H9 (cell line): Measurements from ENCODE around the gene BLTP3A. TPM values are rescaled to one million over a fixed set of nuclear protein-coding genes. Genes with fewer than 3 reads are reported as not detected.

Experiments
- DNase-seq: peaks from one replicate; pipeline ENCODE4 v3.0.0-alpha.2; 2017
- H2AFZ ChIP-seq: one replicate; pipeline ENCODE4 v1.6.1; 2013; ENCODE audit warnings: mild to moderate bottlenecking, low read length, control low read depth, moderate library complexity
- H2AK5ac ChIP-seq: 2 replicates; pipeline ENCODE4 v1.6.1; 2013; ENCODE audit warnings: low read length, control low read depth, mixed read lengths; ENCODE audit not compliant: insufficient read length
- H2BK120ac ChIP-seq: one replicate; pipeline ENCODE4 v1.6.1; 2013; ENCODE audit warnings: low read depth, mild to moderate bottlenecking, low read length, control low read depth, inconsistent platforms; ENCODE audit not compliant: poor library complexity, severe bottlenecking
- H2BK12ac ChIP-seq: 2 replicates; pipeline ENCODE4 v1.6.1; 2013; ENCODE audit warnings: low read length, control low read depth, mixed read lengths, low read depth; ENCODE audit not compliant: insufficient read length
- H2BK15ac ChIP-seq: 2 replicates; pipeline ENCODE4 v1.6.1; 2013; ENCODE audit warnings: low read depth, low read length, control low read depth
- H2BK20ac ChIP-seq: one replicate; pipeline ENCODE4 v1.6.1; 2013; ENCODE audit warnings: low read depth, mild to moderate bottlenecking, low read length, control low read depth, inconsistent platforms; ENCODE audit not compliant: poor library complexity, severe bottlenecking
- H2BK5ac ChIP-seq: 2 replicates; pipeline ENCODE4 v1.6.1; 2013; ENCODE audit warnings: low read length, control low read depth, mixed read lengths; ENCODE audit not compliant: insufficient read length
- H3K14ac ChIP-seq: 2 replicates; pipeline ENCODE4 v1.6.1; 2013; ENCODE audit warnings: low read length, control low read depth; ENCODE audit not compliant: insufficient read depth
- H3K18ac ChIP-seq: 2 replicates; pipeline ENCODE4 v1.6.1; 2013; ENCODE audit warnings: low read depth, mild to moderate bottlenecking, mixed read lengths, low read length, control low read depth; ENCODE audit not compliant: insufficient read length
- H3K23ac ChIP-seq: 2 replicates; pipeline ENCODE4 v1.6.1; 2013; ENCODE audit warnings: low read length, control low read depth, mixed read lengths, low read depth; ENCODE audit not compliant: insufficient read length
- H3K23me2 ChIP-seq: 2 replicates; pipeline ENCODE4 v1.6.1; 2013; ENCODE audit warnings: low read depth, mild to moderate bottlenecking, mixed read lengths, low read length, control low read depth; ENCODE audit not compliant: insufficient read length, poor library complexity, severe bottlenecking
- H3K27ac ChIP-seq: 2 replicates; pipeline ENCODE4 v1.5.1; 2013; ENCODE audit warnings: low read length, control low read depth, mixed read lengths, low read depth; ENCODE audit not compliant: insufficient read length
- H3K27me3 ChIP-seq: 2 replicates; pipeline ENCODE4 v1.6.1; 2013; ENCODE audit warnings: low read length, control low read depth, inconsistent platforms; ENCODE audit not compliant: insufficient read depth
- H3K4ac ChIP-seq: 2 replicates; pipeline ENCODE4 v1.6.1; 2013; ENCODE audit warnings: low read depth, mild to moderate bottlenecking, control low read depth, inconsistent platforms, low read length, moderate library complexity
- H3K4me1 ChIP-seq: 2 replicates; pipeline ENCODE4 v1.6.1; 2013; ENCODE audit warnings: low read length, control low read depth, inconsistent platforms; ENCODE audit not compliant: insufficient read depth
- H3K4me2 ChIP-seq: 2 replicates; pipeline ENCODE4 v1.6.1; 2013; ENCODE audit warnings: low read length, control low read depth, mixed read lengths; ENCODE audit not compliant: insufficient read length, insufficient read depth
- H3K56ac ChIP-seq: 2 replicates; pipeline ENCODE4 v1.6.1; 2013; ENCODE audit warnings: low read depth, mild to moderate bottlenecking, mixed read lengths, low read length, control low read depth; ENCODE audit not compliant: insufficient read length
- H3K79me1 ChIP-seq: 2 replicates; pipeline ENCODE4 v1.6.1; 2013; ENCODE audit warnings: low read depth, mild to moderate bottlenecking, moderate library complexity, low read length, control low read depth, inconsistent platforms; ENCODE audit not compliant: insufficient read depth, poor library complexity, severe bottlenecking
- H3K79me2 ChIP-seq: 2 replicates; pipeline ENCODE4 v1.6.1; 2013; ENCODE audit warnings: low read length, control low read depth, inconsistent platforms; ENCODE audit not compliant: insufficient read depth
- H3K9ac ChIP-seq: 2 replicates; pipeline ENCODE4 v1.6.1; 2013; ENCODE audit warnings: low read length, control low read depth, mixed read lengths; ENCODE audit not compliant: insufficient read length; ENCODE audit errors: extremely low read depth
- H3K9me3 ChIP-seq: one replicate; pipeline ENCODE4 v1.6.1; 2013; ENCODE audit warnings: low read depth, low read length, inconsistent platforms; ENCODE audit not compliant: control insufficient read depth
- H3T11ph ChIP-seq: one replicate; pipeline ENCODE4 v1.6.1; 2013; ENCODE audit warnings: mild to moderate bottlenecking, low read length, control low read depth, inconsistent platforms
- H4K20me1 ChIP-seq: one replicate; pipeline ENCODE4 v1.6.1; 2013; ENCODE audit not compliant: control insufficient read depth, insufficient read length, insufficient read depth
- H4K5ac ChIP-seq: 2 replicates; pipeline ENCODE4 v1.6.1; 2013; ENCODE audit warnings: low read depth, mild to moderate bottlenecking, mixed read lengths, low read length, control low read depth; ENCODE audit not compliant: insufficient read length
- H4K8ac ChIP-seq: replicated peaks from 2 replicates; pipeline ENCODE4 v1.6.1; 2013; ENCODE audit warnings: low read length, control low read depth, mixed read lengths, low read depth; ENCODE audit not compliant: insufficient read length
- H4K91ac ChIP-seq: 2 replicates; pipeline ENCODE4 v1.6.1; 2013; ENCODE audit warnings: low read depth, mild to moderate bottlenecking, moderate library complexity, mixed read lengths, low read length, control low read depth; ENCODE audit not compliant: insufficient read length
- H3K27ac Mint-ChIP-seq, 3 experiments: 2 replicates in 2 of 3; 3 replicates in 1 of 3; pipeline ENCODE4 v1.8.0; 2020 to 2021; ENCODE audit warnings: mixed read lengths in 3 of 3, mild to moderate bottlenecking in 1 of 3, moderate library complexity in 1 of 3
- H3K27me3 Mint-ChIP-seq: 2 replicates; pipeline ENCODE4 v1.8.0; 2021; ENCODE audit warnings: low read depth, mild to moderate bottlenecking, moderate library complexity, mixed read lengths
- H3K36me3 Mint-ChIP-seq, 3 experiments: 2 replicates in 2 of 3; 3 replicates in 1 of 3; pipeline ENCODE4 v1.8.0; 2020 to 2021; ENCODE audit warnings: low read depth in 3 of 3, mixed read lengths in 3 of 3; ENCODE audit not compliant: insufficient read depth in 1 of 3
- H3K4me1 Mint-ChIP-seq, 2 experiments: 2 replicates each; pipeline ENCODE4 v1.8.0; 2020; ENCODE audit warnings: mixed read lengths in 2 of 2
- H3K4me3 Mint-ChIP-seq, 2 experiments: 2 replicates in 1 of 2; 3 replicates in 1 of 2; pipeline ENCODE4 v1.8.0; 2020 to 2021; ENCODE audit warnings: mild to moderate bottlenecking in 2 of 2, mixed read lengths in 2 of 2, moderate library complexity in 1 of 2
- H3K9me3 Mint-ChIP-seq, 2 experiments: 2 replicates in 1 of 2; 3 replicates in 1 of 2; pipeline ENCODE4 v1.8.0; 2020; ENCODE audit warnings: mild to moderate bottlenecking in 2 of 2, mixed read lengths in 2 of 2, moderate library complexity in 1 of 2
- WGBS: extraction: QIAGEN DNeasy Blood & Tissue Kit; methylation state at CpG from one replicate; pipeline ENCODE4 v1.1.7; 2013; ENCODE audit warnings: missing lambda C conversion rate, low lambda C conversion rate, mixed read lengths; ENCODE audit not compliant: insufficient read length; ENCODE audit errors: extremely low coverage; 5-methylcytosine and 5-hydroxymethylcytosine counted together
- total RNA-seq: library from RNA; stranded (reverse); gene quantifications from 2 replicates; pipeline ENCODE4 v1.2.1, GENCODE V29; 2021
- TF ChIP-seq, protein P1 (sequence below): fragments of 200-600 bp; sonication (generic); conservative IDR thresholded peaks from 3 replicates; pipeline ENCODE4 v1.8.0; 2021; ENCODE audit warnings: antibody characterized with exemption, mild to moderate bottlenecking

Gene BLTP3A
- total RNA-seq, 1 experiment from 2014 or later, result 17.8 TPM

DNA sequence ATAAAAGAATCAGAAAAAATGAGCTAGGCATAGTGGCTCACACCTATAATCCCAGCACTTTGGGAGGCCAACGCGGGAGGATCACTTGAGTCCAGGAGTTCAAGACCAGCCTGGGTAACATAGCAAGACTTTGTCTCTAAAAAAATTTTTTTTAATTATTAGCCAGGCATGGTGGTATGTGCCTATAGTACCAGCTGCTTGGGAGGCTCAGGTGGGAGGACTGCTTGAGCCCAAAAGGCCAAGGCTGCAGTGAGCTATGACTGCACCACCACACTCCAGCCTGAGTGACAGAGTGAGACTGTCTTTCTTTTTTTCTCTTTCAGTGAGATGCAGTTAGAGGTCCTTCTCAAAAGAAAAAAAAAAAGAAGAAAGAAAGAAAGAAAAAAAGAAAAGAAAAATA, 43.1 kb upstream of the BLTP3A start:
- H3K23me2 ChIP-seq, result no peaks in the 10 kb centered on the region

More for the DNA sequence above, 43.1 kb upstream of the BLTP3A start:
- no peak overlapping the region for H2AFZ ChIP-seq
- no peak overlapping the region for H2BK15ac ChIP-seq
- H3K27ac ChIP-seq, result no peak overlapping the region
- H4K91ac ChIP-seq, result no peak overlapping the region
- H3K14ac ChIP-seq, result no peak overlapping the region
- no peak overlapping the region for H3K9ac ChIP-seq
- DNase-seq, result no peak
- H3K79me1 ChIP-seq, result no peaks in the 10 kb centered on the region
- H3K23ac ChIP-seq, result no peak overlapping the region
- no peaks in the 10 kb centered on the region for H4K20me1 ChIP-seq
- no peak overlapping the region for H4K5ac ChIP-seq
- H2AK5ac ChIP-seq, result no peak overlapping the region
- no peak overlapping the region for H3K4ac ChIP-seq
- no peak overlapping the region for H3K4me3 Mint-ChIP-seq
- H3K9me3 ChIP-seq, result no peaks in the 10 kb centered on the region
- H3K4me1 ChIP-seq, result no peaks in the 10 kb centered on the region
- H3K27me3 ChIP-seq, result no peaks in the 10 kb centered on the region
- no peak overlapping the region for H3K4me2 ChIP-seq
- no peak overlapping the region for H2BK5ac ChIP-seq
- no peaks in the 10 kb centered on the region for H3K9me3 Mint-ChIP-seq
- no peak overlapping the region for H3K56ac ChIP-seq
- H2BK12ac ChIP-seq, result no peak overlapping the region
- no peak overlapping the region for H3K27ac Mint-ChIP-seq
- H3K18ac ChIP-seq, result no peak overlapping the region
- no peak overlapping the region for H3T11ph ChIP-seq
- no peak overlapping the region for H4K8ac ChIP-seq
- TF ChIP-seq, protein P1, sequence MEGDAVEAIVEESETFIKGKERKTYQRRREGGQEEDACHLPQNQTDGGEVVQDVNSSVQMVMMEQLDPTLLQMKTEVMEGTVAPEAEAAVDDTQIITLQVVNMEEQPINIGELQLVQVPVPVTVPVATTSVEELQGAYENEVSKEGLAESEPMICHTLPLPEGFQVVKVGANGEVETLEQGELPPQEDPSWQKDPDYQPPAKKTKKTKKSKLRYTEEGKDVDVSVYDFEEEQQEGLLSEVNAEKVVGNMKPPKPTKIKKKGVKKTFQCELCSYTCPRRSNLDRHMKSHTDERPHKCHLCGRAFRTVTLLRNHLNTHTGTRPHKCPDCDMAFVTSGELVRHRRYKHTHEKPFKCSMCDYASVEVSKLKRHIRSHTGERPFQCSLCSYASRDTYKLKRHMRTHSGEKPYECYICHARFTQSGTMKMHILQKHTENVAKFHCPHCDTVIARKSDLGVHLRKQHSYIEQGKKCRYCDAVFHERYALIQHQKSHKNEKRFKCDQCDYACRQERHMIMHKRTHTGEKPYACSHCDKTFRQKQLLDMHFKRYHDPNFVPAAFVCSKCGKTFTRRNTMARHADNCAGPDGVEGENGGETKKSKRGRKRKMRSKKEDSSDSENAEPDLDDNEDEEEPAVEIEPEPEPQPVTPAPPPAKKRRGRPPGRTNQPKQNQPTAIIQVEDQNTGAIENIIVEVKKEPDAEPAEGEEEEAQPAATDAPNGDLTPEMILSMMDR, result no peak
- H2BK20ac ChIP-seq, result no peak overlapping the region
- no peaks in the 10 kb centered on the region; the same call in 1 of the 2 replicates for H3K27me3 Mint-ChIP-seq
- peaks cover 5% of the 10 kb centered on the region in 2 experiments; a peak in 2 of 4 replicates for H3K4me1 Mint-ChIP-seq
- no CpG with 5 or more reads among the region's 2 CpGs for WGBS
- no peak overlapping the region for H2BK120ac ChIP-seq
- H3K79me2 ChIP-seq, result no peaks in the 10 kb centered on the region
- H3K36me3 Mint-ChIP-seq, result no peaks in the 10 kb centered on the region
